ENCODE data around the gene CATSPERE. TPM values are rescaled to one million over a fixed set of nuclear protein-coding genes. Genes with fewer than 3 reads are reported as not detected.
"Not testable (repeated sequence)": the region's sequence is repeated elsewhere in the genome, so short reads cannot be mapped to it uniquely, and the experiment has no call there.

Gene CATSPERE
- total and polyA plus RNA-seq, 12 donors: 0.18 to 2.6 (median 1.2) TPM

DNA sequence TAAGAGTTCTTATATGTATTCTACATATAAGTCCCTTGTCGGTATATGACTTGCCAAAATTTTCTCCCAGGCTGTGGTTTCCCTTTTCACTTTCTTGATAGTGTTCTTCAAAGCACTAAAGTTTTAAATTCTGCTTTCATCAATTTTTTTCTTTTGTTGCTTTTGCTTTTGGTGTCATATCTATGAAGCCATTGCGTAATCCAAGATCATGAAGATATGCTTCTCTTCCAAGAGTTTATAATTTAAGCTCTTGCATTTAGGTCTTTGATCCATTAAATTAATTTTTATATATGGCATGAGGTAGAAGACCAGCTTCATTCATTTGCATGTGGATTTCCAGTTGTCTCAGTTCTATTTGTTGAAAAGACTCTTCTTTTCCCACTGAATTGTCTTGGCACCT lies 214.1 kb downstream of the CATSPERE start:
- TF ChIP-seq CTCF (IDR thresholded peaks at IDR 0.05): no peak
- TF ChIP-seq POLR2A (IDR thresholded peaks at IDR 0.05): no peak
- no peaks in the 10 kb centered on the region for H3K9me3 ChIP-seq (replicated peaks in 1 of 3)
- no peak overlapping the region for H3K4me3 ChIP-seq
- intact Hi-C loops (cut with DNase I): no loop called here
- DNase-seq: no peak
- no peak overlapping the region for H3K27ac ChIP-seq
- WGBS, 4 donors: 95 to 98% (median 96%) methylated on average over 2 of the region's 2 CpGs
- no peaks in the 10 kb centered on the region for H3K27me3 ChIP-seq
- peaks cover 21 to 23% of the 10 kb centered on the region in 2 donors for H3K4me1 ChIP-seq (replicated peaks in 1 of 2)
- no peaks in the 10 kb centered on the region for H3K36me3 ChIP-seq (replicated peaks in 1 of 2)

- H3K27me3 ChIP-seq: no peaks in the 10 kb centered on the region
- H3K4me1 ChIP-seq (replicated peaks in 1 of 2): peaks cover 7 to 12% of the 10 kb centered on the region in 2 donors
- H3K36me3 ChIP-seq (replicated peaks in 1 of 2): no peaks in the 10 kb centered on the region
- DNase-seq: no peak
- H3K27ac ChIP-seq: no peak overlapping the region
- intact Hi-C loops (cut with DNase I): no loop called here
- H3K4me3 ChIP-seq: no peak overlapping the region
- H3K9me3 ChIP-seq (replicated peaks in 1 of 3): no peaks in the 10 kb centered on the region
- 66 to 84% (median 77%) methylated on average over 5 to 6 of the region's 6 CpGs for WGBS, 4 donors
- no peak for TF ChIP-seq CTCF (IDR thresholded peaks at IDR 0.05)
- no peak for TF ChIP-seq POLR2A (IDR thresholded peaks at IDR 0.05)
Measured at GRCh38 chr1:244678697-244679096, 217.6 kb downstream of the CATSPERE start.

- 45 to 69% (median 54%) methylated on average over 1 of the region's 1 CpG for WGBS, 4 donors
- intact Hi-C loops (cut with DNase I): no loop called here
- H3K36me3 ChIP-seq (replicated peaks in 1 of 2): no peaks in the 10 kb centered on the region
- DNase-seq: no peak
- H3K4me3 ChIP-seq: no peak overlapping the region
- no peak overlapping the region for H3K27ac ChIP-seq
- peaks cover 7% of the 10 kb centered on the region in 2 donors for H3K4me1 ChIP-seq (replicated peaks in 1 of 2)
- no peaks in the 10 kb centered on the region for H3K27me3 ChIP-seq
- H3K9me3 ChIP-seq (replicated peaks in 1 of 3): no peaks in the 10 kb centered on the region
- TF ChIP-seq CTCF (IDR thresholded peaks at IDR 0.05) (no peak), POLR2A (IDR thresholded peaks at IDR 0.05) (no peak)
Measured at GRCh38 chr1:244680667-244681066, 219.6 kb downstream of the CATSPERE start.

GRCh38 chr1:244682087-244682486 lies 221.0 kb downstream of the CATSPERE start:
- H3K27ac ChIP-seq; H3K9me3 ChIP-seq (replicated peaks in 1 of 3); H3K4me1 ChIP-seq (replicated peaks in 1 of 2); H3K36me3 ChIP-seq (replicated peaks in 1 of 2); intact Hi-C loops (cut with DNase I); H3K27me3 ChIP-seq; H3K4me3 ChIP-seq; DNase-seq: not testable (repeated sequence)
- 96 to 99% (median 96%) methylated on average over 4 of the region's 4 CpGs for WGBS, 4 donors

Small RNAs within 50 kb of the gene (small RNA-seq; reads per million reads assigned to genes)
- gene CYCSP5: 0 reads per million in 2 donors

Other genes starting within 250 kb of the CATSPERE start
- 10 to 100 TPM; 14.3 to 49.0 (median 29.0) TPM for gene ADSS2, start 9.4 kb upstream of the CATSPERE start, total RNA-seq
- 10 to 100 TPM; 13.5 to 36.0 (median 15.7) TPM for gene ADSS2, start 9.4 kb upstream of the CATSPERE start, polyA plus RNA-seq
- 10 to 100 TPM; 20.6 to 50.0 (median 30.2) TPM for gene DESI2, start 191.9 kb downstream of the CATSPERE start, total RNA-seq
- gene DESI2, start 191.9 kb downstream of the CATSPERE start, polyA plus RNA-seq: 10 to 100 TPM in 2 of 3 donors, 1 to 10 TPM in 1; 7.0 to 26.1 (median 12.6) TPM

Measured in adrenal gland (tissue), 12 donors.